ENCODE results near the gene PGS1.

PGS1 gene

DNA sequence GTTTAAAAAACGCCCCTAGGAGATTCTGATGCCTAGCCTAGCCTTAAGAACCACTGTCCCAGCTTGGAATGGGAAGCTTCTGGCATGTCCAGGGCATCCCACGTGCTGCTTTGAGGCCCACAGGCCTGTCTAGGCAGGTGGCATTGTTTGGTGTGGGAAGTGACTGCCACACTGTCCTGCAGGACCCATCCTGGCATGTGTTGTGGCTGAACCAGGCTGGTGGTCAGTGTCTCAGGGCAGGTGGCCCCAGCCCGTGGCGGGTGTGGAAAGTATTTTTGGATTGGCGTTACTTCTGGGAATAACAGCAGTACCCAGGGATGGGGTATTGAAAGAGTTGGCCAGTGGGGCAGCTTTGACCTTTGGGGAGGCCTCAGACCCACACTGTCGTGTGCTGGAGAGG lies 27.9 kb downstream of the PGS1 start:
- DNase-seq, result no peak

- no peak for DNase-seq
These were observed 28.5 kb downstream of the PGS1 start for GRCh38 chr17:78406920-78407319.

- no peak for DNase-seq
These were observed 29.0 kb downstream of the PGS1 start for GRCh38 chr17:78407387-78408000.

GRCh38 chr17:78408476-78409050 lies 30.1 kb downstream of the PGS1 start:
- DNase-seq, result no peak

DNA sequence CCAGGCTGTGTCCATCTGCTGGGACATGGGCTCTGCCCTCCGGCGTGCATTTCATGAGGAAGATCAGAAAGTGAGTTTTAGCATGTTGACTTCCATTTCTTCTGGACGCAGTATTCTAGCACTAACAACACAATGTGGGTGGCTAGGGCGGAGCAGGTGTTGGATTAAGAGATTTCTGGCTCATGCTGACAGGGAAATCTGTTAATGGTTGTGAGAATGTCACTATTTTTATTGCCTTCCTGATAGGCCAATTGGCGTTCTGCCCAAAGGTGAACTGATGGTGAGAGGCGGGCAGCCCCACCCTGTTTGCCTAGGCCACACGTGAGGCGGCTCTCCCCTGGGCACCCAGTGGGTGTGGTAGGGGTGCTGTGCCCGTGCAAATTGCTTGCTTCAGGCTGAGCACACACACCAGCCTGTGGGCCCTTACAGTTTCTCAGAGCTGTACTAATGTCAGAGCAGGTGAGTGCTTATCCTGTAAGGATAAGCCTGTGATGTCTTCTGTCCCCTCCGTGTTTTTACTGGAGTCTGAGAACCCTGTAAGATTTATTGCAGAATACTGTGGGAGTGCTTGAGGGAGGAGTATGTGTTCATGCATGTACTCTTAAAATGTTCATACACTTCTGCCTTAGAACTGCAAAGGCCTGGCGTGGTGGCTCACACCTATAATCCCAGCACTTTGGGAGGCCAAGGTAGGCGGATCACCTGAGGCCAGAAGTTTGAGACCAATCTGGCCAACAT lies 30.9 kb downstream of the PGS1 start:
- no peak for DNase-seq

GRCh38 chr17:78411241-78411857 lies 32.9 kb downstream of the PGS1 start:
- DNase-seq, result no peak

GRCh38 chr17:78412403-78412802 lies 34.0 kb downstream of the PGS1 start:
- no peak for DNase-seq

DNA sequence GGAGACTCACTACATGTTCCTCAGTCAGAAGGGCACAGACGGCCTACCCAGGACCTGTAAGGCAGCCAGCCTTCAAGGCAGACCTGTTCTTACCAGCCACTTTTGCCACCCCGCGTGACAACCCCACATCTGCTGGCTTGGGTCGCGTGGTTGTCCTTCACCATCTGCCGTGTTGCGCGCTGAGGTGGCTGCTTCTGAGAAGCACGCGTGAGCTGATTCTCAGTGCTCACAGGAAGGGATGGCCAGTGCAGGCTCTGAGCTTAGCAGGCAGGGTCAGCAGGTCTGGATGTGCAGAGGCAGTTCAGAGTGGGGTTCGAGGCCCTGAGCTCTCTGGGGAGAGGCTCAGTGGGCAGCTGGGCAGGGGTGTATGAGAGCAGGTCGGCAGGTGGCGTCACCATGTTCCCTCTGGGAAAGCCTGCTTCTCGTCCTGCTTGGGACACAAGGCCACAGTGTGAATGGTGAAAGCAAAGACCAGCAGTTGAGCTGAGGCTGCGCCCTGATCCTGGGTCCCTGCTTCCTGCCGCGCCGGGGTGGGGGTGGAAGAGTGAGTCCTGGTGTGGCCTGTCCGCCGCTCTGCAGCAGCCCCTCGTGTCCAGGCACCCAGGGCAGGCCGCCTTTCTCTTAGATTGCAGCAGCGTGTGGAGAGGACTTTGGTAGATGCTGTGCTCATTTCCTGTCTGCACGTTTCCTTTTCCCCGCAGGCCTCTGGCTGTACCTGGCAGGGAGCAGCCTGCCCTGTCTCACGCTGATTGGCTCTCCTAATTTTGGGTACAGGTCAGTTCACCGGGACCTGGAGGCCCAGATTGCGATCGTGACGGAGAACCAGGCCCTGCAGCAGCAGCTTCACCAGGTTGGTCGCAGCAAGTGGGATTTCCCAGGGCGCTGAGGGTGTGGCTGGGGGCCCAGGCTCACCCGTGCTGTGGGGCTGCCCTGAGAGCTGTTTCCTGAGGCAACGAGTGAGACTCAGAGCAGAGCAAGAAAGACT lies 36.0 kb downstream of the PGS1 start:
- DNase-seq, result no peak

- no peak for DNase-seq
These were observed 37.6 kb downstream of the PGS1 start for GRCh38 chr17:78415821-78416711.

DNA sequence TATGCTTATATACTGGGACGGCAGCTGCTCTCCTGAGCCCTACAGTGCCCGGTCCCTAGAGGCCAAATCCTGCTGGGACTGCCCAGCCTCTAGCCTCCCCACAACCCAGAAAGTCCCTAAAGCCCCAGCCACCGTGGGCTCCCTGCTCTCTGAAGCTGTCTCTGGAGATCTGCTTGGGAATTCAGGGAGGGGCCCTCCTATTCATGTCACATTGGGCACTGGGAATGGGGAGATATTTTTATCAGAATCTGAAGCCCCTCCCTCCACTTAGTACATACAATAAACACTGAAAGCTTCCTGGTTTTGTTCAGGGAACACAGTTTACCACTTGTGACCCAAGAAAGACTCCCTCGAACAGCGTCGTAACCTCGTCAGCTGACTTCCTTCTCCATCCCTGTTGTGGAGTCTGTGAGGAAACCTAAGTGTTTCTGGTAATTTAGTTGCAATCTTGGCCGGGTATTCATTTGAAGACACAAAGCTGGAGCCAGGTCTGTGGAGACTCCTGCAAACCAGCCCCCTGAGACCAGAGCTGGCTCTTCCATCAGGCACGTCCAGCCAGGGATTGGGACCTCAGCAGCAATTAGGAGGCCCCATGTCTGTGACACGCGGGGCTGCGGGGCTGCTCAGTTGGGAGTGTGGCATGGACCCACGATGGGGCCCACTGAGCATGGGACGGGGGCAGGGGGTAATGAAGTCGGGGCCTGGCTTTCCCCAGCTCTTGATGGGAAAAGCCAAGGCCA lies 38.5 kb downstream of the PGS1 start:
- no peak for DNase-seq

DNA sequence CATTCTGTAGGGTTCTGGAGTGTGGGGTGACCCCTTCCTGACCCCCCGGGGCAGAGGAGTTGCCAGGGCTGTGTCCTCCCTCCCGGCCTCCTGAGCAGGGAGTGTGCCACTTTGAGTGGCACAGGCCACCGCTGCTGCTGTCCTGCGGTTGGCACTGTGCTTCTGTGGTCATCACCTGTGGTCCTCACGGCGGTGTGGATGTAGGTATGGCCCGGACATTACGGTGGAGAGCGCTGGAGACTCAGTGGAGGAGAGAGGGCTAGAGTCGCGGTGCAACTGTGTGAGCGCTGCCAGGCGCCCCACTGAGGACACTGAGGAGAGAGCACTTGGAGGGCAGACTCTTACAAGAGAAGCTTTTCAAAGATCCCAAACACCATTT lies 39.1 kb downstream of the PGS1 start:
- no peak for DNase-seq

DNA sequence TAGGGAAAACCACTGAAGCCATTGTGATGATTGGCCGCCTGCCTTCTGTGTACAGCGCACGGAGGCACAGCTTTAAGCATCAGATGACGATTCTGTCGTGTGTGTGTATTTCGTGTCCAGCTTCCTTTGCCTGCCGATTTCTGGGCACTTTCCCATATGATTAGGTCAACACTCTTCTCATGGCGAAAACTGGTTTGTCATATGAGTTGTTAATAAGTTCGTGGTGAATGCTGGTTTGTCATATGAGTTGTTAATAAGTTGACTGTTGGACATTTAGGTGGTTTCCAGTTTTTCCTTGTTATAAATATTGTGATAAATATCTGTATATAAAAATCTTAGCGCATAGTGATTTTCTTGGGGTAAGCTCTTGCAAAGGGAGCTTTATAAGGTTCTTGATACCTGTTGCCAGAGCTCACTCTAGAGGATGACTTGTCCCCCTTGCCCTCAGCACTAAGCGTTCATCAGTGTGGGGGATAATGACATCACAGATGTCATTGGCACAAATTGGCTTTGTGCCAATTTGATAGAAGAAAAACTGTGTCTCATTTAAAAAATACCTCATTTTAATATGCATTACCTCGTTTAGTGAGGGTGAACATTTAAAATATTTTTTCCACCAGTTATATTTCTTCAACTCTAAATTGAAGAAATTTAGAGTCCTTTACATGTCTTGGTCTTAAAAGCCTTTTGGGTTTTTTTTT lies 40.0 kb downstream of the PGS1 start:
- no peak for DNase-seq

GRCh38 chr17:78419970-78420815 lies 41.7 kb downstream of the PGS1 start:
- DNase-seq, result no peak

DNA sequence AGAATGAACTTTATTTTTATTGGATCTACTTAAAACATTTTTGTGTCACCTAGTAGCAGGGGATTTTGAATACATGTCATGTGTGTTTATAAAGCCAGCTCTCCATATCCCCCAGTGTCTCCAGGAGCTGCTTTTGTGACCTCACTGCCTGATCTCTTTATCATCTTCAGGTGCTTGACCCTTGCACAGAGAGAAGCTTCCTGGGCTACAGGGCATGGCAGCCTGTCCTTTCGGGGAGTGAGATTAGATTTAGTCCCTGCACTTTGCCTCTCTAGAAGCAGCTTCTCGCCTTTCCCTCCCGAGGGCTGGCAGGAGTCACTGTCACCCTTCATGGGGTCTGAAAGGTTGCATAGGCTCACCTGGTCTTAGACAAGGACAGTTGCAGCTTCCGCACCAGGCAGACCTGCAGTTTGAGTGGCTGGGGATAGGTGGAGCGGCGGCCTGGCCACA lies 42.7 kb downstream of the PGS1 start:
- no peak for DNase-seq

DNA sequence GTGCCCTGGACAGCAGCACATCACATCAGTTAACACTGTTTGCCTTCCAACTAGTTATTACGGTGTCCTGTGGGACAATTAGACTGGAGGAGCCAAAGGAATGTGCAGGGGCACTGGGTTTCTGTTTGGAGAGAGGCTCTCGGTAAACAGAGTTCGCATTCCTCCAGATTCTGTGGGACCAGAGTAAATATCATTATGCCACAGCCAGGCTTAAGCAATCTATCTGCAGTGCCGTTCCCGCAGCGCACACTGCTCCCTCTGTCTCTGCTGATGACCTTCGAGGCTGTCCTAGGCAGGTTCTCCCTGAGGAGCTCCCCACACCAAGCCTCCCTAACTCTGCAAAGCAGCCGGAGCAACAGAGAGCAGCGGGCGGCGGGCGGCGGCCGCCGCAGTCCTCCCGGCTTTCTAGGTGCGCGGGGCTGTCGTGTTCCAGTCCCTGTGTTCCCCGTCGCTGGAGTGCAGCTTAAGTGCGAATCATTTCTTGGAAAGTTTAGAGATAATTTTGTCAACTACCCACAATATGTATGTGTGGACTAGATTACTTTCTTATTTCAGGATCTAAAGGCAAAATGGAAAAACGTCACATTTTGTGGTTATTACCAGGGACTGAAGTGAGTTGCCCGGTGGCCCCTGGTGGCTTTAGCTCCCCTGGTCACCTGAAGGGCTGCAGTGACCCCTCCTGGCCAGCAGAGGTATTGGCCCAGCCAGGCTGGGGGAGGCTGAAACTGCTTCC lies 43.3 kb downstream of the PGS1 start:
- peak in 49 of 56 donors; percentile 4 to 82 (median 42) for DNase-seq

GRCh38 chr17:78422267-78422605 lies 43.8 kb downstream of the PGS1 start:
- no peak for DNase-seq
